Measurements from ENCODE around the gene IL16.

DNA sequence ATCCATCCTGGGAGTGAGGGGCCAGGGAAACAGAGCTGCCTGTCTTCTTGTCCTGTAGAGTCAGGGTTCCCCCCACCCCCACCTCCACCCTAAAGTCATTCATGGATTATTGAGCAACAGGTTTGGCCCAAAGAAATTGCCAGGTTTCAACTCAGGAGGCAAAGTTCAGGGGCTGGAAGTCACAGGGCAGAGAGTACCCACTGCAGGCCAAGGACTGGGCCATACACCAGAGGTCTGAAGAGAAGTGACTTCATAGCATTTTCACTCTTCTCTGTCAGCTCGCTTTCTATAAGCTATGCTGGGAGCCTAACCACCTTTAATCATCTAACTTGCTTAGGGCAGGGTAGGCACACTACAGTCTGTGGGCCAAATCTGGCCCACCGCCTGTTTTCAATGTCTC, 77.2 kb downstream of the IL16 start:
- TF ChIP-seq CTCF (IDR thresholded peaks at IDR 0.05) (no peak), POLR2A (IDR thresholded peaks at IDR 0.05) (no peak)
